Endothelial cell of umbilical vein (primary cell): ENCODE results near the gene DENND2A. TPM values are rescaled to one million over a fixed set of nuclear protein-coding genes. Genes with fewer than 3 reads are reported as not detected.

Experiments
- BruUV-seq: library from RNA; stranded (reverse); fragments of 400-500 nt; replicated peaks from 2 replicates; lab custom pipeline; 2021; lab: Mats Ljungman, UMichigan
- CTCF ChIA-PET: fragments of 300-600, 350-600 bp; sonication (Branson Sonifier 250); formaldehyde crosslinking; loops from one replicate; lab custom pipeline; 2021; ENCODE audit warnings: antibody characterized with exemption, inconsistent platforms; lab: Charles Lee
- POLR2A ChIA-PET: fragments of 300-600, 350-600 bp; sonication (Branson Sonifier 250); formaldehyde crosslinking; loops from one replicate; lab custom pipeline; 2021; ENCODE audit warnings: antibody characterized with exemption, inconsistent platforms; lab: Charles Lee
- DNase-seq: peaks from one replicate; pipeline ENCODE4 v3.0.0-alpha.2; 2011; ENCODE audit warnings: low read depth, low spot score
- FAIRE-seq: peaks from 2 replicates; lab custom pipeline; 2011; peaks lifted over from hg19 to GRCh38; lab: Jason Lieb, UNC
- H2AFZ ChIP-seq: 2 replicates; pipeline ENCODE4 v1.6.0; 2012; ENCODE audit warnings: low read depth, low read length, control low read depth, inconsistent platforms
- H3K27ac ChIP-seq: 2 replicates; pipeline ENCODE4 v1.5.1; 2011; ENCODE audit warnings: low read depth, mild to moderate bottlenecking, control low read depth, low read length, moderate library complexity; ENCODE audit not compliant: insufficient read depth
- H3K27me3 ChIP-seq, 2 experiments: 2 replicates each; pipeline versions ENCODE4 v1.6.0 to v1.6.1; 2011; ENCODE audit warnings: low read length in 2 of 2, mixed read lengths in 1 of 2; ENCODE audit not compliant: control insufficient read depth in 2 of 2, insufficient read depth in 2 of 2
- H3K36me3 ChIP-seq, 2 experiments: 2 replicates in 1 of 2; 3 replicates in 1 of 2; pipeline ENCODE4 v1.5.1; 2011; ENCODE audit warnings: low read length in 2 of 2, mild to moderate bottlenecking in 1 of 2, moderate library complexity in 1 of 2; ENCODE audit not compliant: control insufficient read depth in 2 of 2, insufficient read depth in 2 of 2; ENCODE audit errors: extremely low read depth in 1 of 2
- H3K4me1 ChIP-seq: 3 replicates; pipeline ENCODE4 v1.5.1; 2011; ENCODE audit warnings: mild to moderate bottlenecking, low read length; ENCODE audit not compliant: control insufficient read depth, insufficient read depth; ENCODE audit errors: extremely low read depth
- H3K4me2 ChIP-seq: 2 replicates; pipeline ENCODE4 v1.6.1; 2011; ENCODE audit warnings: low read length, control low read depth, mixed read lengths; ENCODE audit not compliant: insufficient read depth
- H3K4me3 ChIP-seq, 3 experiments: fragments of 200-600 bp in 1 of 3; sonication (generic), shearing (Covaris generic) in 1 of 3; replicated peaks in 1 of 3; 2 replicates each; pipeline ENCODE4 v1.5.1; 2011 to 2016; ENCODE audit warnings: control low read depth in 3 of 3, low read length in 3 of 3, mild to moderate bottlenecking in 2 of 3, inconsistent platforms in 1 of 3, low read depth in 1 of 3, moderate library complexity in 1 of 3; ENCODE audit not compliant: insufficient read depth in 1 of 3
- H3K79me2 ChIP-seq: 2 replicates; pipeline ENCODE4 v1.6.0; 2012; ENCODE audit warnings: low read length, inconsistent platforms; ENCODE audit not compliant: control insufficient read depth, insufficient read depth
- H3K9ac ChIP-seq: replicated peaks from 2 replicates; pipeline ENCODE3; 2011; ENCODE audit warnings: low read length, control low read depth; ENCODE audit not compliant: insufficient read depth; ENCODE audit errors: extremely low read depth
- H3K9me1 ChIP-seq: replicated peaks from 3 replicates; pipeline ENCODE4 v1.6.0; 2011; ENCODE audit warnings: mild to moderate bottlenecking, low read length; ENCODE audit not compliant: control insufficient read depth, insufficient read depth; ENCODE audit errors: extremely low read depth
- H3K9me3 ChIP-seq: replicated peaks from 2 replicates; pipeline ENCODE4 v1.5.1; 2012; ENCODE audit warnings: low read length, inconsistent platforms; ENCODE audit not compliant: control insufficient read depth, insufficient read depth
- H4K20me1 ChIP-seq: replicated peaks from 2 replicates; pipeline ENCODE3; 2011; ENCODE audit warnings: mild to moderate bottlenecking, low read length; ENCODE audit not compliant: control insufficient read depth, insufficient read depth; ENCODE audit errors: extremely low read depth
- CTCF ChIP-seq, 2 donors: IDR thresholded peaks; 1 replicate in 1 of 2; 2 replicates in 1 of 2; pipeline ENCODE4 v1.5.1; 2011; ENCODE audit warnings: low read length in 2 of 2, mild to moderate bottlenecking in 2 of 2, moderate library complexity in 2 of 2, control low read depth in 1 of 2, inconsistent platforms in 1 of 2, low read depth in 1 of 2; ENCODE audit not compliant: insufficient read depth in 1 of 2; ENCODE audit errors: extremely low read depth in 1 of 2
- FOS ChIP-seq: IDR thresholded peaks from 2 replicates; pipeline ENCODE4 v1.6.1; 2011; ENCODE audit warnings: mild to moderate bottlenecking, low read length, moderate library complexity, borderline replicate concordance; ENCODE audit not compliant: insufficient read depth
- GATA2 ChIP-seq: IDR thresholded peaks from 2 replicates; pipeline ENCODE4 v1.7.0; 2011; ENCODE audit warnings: low read depth, mild to moderate bottlenecking, moderate library complexity, mixed read lengths, low read length; ENCODE audit not compliant: insufficient read length, insufficient read depth
- dilution Hi-C: fragments of 300-500 bp; cut with MboI; formaldehyde crosslinking; loops from one replicate; pipeline ENCODE4 v1.15.0; 2019; ENCODE audit warnings: low sequenced_read_pairs; ENCODE audit not compliant: extremely low pct_ligation_motif_present
- intact Hi-C: fragments of 100-400 bp; cut with micrococcal nuclease; formaldehyde crosslinking; loops from one replicate; pipeline ENCODE4 v1.10.0; 2022
- polyA plus RNA-seq, 4 experiments: library from polyadenylated mRNA; depleted of rRNA in 3 of 4; stranded (reverse) in 3 of 4; unstranded in 1 of 4; fragments of >200 nt; gene quantifications; 2 replicates each; pipeline versions ENCODE4 v1.2.1 to v1.2.3, GENCODE V29; 2011 to 2012; ENCODE audit warnings: missing spikeins in 1 of 4
- total RNA-seq: library from RNA; stranded (reverse); gene quantifications from 2 replicates; pipeline ENCODE4 v1.2.3, GENCODE V29; 2021

DENND2A gene
- total and polyA plus RNA-seq, 2 donors (not counting 3 experiments of a cell fraction or from before 2014, with no cell fraction given) = 0.33 TPM; not detected in 1

- Histone ChIP-seq H3K79me2 (no peaks in the 10 kb centered on the region), H3K4me1 (no peaks in the 10 kb centered on the region), H3K36me3 (no peaks in the 10 kb centered on the region), H3K9ac (no peak overlapping the region), H3K4me3 (no peak overlapping the region), H3K9me1 (no peaks in the 10 kb centered on the region), H4K20me1 (no peaks in the 10 kb centered on the region), H3K27ac (no peak overlapping the region), H3K27me3 (peaks cover 0 to 5% of the 10 kb centered on the region in 2 experiments), H2AFZ (no peak overlapping the region), H3K4me2 (no peak overlapping the region), H3K9me3 (no peaks in the 10 kb centered on the region)
- ChIA-PET CTCF (interaction anchor here (1.1 to 1.6 kb wide), 2 partner anchors 21 to 58 kb away, joined by 4 to 6 read pairs; no protein-coding TSS in a partner anchor), POLR2A (no interaction called here)
- FAIRE-seq (no peak), DNase-seq (no peak)
- TF ChIP-seq FOS = no peak
- intact Hi-C loops = no loop called here
- no TSS peak for BruUV-seq
- dilution Hi-C loops = no loop called here
Observed at GRCh38 chr7:140595468-140596092, 45.0 kb downstream of the DENND2A start.

GRCh38 chr7:140594131-140594691, 46.4 kb downstream of the DENND2A start:
- Histone ChIP-seq H3K4me2 (no peak overlapping the region), H3K4me1 (no peaks in the 10 kb centered on the region), H3K27me3 (peaks cover 0 to 5% of the 10 kb centered on the region in 2 experiments), H3K36me3 (no peaks in the 10 kb centered on the region), H4K20me1 (no peaks in the 10 kb centered on the region), H3K9me1 (no peaks in the 10 kb centered on the region), H3K9ac (no peak overlapping the region), H3K79me2 (no peaks in the 10 kb centered on the region), H3K4me3 (no peak overlapping the region), H3K27ac (no peak overlapping the region), H3K9me3 (no peaks in the 10 kb centered on the region), H2AFZ (no peak overlapping the region)
- BruUV-seq = no TSS peak
- FAIRE-seq (no peak), DNase-seq (no peak)
- dilution Hi-C loops (no loop called here), intact Hi-C loops (no loop called here)
- TF ChIP-seq GATA2 (no peak), CTCF (IDR thresholded peaks at IDR 0.05; ENCODE audit: extremely low read depth in 1 of 2, insufficient read depth in 1 of 2, low read depth in 1 of 2, low read length in 2 of 2) (no peak)
- ChIA-PET POLR2A (no interaction called here), CTCF (no interaction called here)
